Stimulated activated naive CD4-positive, alpha-beta T cell treated with Interleukin-2 at 50 U/mL for 16 hours (primary cell): ENCODE results near the gene SRGN.

Source experiments
- DNase-seq: peaks from one replicate; lab custom pipeline; 2025; lab: John Stamatoyannopoulos, UW

SRGN gene

DNA sequence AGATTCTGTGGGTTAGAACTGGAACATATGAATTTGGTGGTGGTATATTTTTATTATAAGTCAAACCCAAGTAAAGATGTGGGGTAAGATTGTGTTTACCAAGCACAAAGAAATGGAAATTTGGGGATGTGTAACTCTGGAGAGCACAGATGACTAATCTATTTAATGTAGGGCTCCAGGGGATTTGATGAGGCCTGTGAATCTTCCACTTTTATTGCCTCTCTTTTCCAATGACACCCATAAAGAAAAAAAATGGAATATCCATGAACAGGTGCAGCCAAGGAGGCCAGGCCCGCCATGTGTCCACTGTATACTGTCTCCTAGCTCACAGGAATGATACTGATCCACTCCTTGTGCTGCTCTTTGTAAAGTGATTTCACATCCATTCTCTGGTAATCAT lies 2.8 kb downstream of the SRGN start:
- no peak for DNase-seq

- DNase-seq = no peak
These were observed 3.3 kb downstream of the SRGN start for GRCh38 chr10:69091143-69091651.

DNA sequence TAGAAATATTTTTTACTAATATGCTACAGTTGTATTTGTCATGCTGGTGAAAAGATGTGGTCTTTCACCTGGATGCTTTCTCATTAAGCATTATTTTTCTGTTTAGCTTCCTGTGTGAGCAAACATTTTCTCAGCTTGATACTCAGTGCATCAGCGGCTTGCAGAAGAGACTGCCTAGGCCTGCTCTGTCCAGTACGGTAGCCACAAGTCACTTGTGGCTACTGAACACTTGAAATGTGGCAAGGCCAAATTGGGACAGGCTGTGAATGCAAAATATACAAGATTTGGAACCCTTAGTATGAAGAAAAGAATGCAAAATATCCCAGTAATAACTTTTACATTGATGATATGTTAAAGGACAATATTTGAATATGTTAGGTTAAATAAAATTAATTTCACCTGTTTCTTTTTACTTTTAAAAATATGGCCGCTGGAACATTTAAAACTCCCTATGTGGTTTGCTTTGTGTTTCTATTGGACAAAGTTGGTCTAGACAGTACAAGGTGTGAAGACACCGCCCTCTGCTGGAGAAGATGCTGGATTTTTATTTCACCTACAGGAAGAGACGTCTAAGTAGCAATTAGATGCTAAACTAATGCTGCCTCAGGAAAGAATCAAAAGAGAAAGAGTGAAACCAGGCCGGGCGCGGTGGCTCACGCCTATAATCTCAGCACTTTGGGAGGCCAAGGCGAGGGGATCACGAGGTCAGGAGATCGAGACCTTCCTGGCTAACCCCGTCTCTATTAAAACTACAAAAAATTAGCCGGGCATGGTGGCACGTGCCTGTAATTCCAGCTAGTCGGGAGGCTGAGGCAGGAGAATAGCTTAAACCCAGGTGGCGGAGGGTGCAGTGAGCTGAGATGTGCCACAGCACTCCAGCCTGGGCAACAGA lies 5.3 kb downstream of the SRGN start:
- peak; percentile 69 for DNase-seq

DNA sequence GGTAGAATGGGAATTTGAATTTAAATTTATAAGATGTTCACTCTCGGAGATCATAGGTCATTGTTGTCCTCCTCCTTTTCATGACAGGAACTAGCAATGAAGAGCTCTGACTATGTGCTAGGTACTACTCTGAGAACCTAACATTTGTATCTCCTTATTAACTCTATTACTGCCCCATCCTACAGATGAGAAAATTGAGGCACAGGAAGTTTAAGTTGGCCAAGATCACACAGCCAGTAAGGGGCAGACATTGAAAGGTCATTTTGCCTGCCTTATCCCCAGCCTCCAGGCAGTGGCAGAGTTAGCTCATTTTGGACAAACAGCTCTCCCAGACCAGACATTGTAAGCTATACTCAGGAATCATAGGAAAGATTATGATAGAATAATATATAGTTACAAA lies 6.0 kb downstream of the SRGN start:
- no peak for DNase-seq

DNA sequence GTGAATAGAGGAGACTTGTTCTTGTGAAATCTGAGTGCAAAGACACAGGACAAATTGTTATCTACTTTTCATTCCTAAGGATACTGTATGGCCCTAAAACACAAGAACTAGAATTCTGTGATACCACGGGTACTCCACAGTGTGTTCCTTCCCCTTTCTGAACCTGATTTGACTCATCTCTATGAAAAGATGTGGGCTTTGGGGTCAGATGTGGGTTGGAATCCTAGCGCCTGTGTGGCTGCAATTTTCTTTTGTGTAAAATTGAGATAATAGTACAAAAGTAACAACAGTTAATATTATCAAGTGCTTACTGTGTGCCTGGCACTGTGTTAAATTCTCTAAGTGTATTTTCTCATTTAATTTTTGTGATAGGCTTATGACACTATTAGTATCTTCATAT lies 8.1 kb downstream of the SRGN start:
- DNase-seq = no peak

DNA sequence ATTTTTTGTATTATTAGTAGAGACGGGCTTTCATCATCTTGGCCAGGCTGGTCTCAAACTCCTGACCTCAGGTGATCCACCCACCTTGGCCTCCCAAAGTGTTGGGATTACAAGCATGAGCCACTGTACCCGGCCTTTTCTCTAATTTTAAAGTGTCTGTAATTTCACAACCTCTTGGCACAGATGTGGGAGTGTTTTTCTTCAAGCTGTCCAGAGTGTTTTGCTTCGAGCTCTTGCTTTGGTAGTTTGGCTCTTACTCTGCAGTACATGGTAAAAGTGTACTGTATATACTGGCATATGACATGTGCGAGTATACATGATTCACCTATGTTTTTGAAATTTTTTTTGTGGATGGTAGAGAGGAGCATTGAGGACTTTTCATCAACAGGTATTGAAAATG lies 9.8 kb downstream of the SRGN start:
- no peak for DNase-seq

GRCh38 chr10:69100136-69100872 lies 12.4 kb downstream of the SRGN start:
- DNase-seq = no peak

DNA sequence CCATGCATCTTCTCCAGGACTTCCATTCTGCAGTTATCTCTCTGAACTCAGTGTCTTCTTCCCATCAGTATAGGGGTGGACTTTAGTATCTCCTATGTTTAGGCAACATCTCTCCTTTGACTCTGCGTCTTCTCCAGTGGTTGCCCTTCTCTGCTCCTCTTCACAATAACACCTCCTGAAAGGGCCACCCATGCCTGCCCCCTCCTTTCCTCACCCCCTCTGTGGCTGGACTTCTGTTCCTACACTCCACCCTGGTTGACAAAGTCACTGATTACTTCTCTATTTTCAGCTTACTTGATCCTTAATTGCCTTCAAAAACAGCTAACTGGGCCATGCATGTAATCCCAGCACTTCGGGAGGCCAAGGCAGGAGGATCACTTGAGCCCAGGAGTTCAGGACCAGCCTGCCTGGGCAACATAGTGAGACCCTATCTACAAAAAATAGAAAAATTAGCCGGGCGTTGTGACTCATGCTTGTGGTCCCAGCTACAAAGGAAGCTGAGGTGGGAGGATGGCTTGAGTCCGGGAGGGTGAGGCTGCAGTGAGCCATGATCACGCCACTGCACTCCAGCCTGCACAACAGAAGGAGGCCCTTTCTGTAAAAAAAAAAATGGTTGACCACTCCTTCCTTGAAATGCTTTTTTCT lies 13.7 kb downstream of the SRGN start:
- no peak for DNase-seq

- DNase-seq = no peak
These were observed 14.5 kb downstream of the SRGN start for GRCh38 chr10:69102440-69102839.

GRCh38 chr10:69103784-69104183 lies 15.9 kb downstream of the SRGN start:
- no peak for DNase-seq

DNA sequence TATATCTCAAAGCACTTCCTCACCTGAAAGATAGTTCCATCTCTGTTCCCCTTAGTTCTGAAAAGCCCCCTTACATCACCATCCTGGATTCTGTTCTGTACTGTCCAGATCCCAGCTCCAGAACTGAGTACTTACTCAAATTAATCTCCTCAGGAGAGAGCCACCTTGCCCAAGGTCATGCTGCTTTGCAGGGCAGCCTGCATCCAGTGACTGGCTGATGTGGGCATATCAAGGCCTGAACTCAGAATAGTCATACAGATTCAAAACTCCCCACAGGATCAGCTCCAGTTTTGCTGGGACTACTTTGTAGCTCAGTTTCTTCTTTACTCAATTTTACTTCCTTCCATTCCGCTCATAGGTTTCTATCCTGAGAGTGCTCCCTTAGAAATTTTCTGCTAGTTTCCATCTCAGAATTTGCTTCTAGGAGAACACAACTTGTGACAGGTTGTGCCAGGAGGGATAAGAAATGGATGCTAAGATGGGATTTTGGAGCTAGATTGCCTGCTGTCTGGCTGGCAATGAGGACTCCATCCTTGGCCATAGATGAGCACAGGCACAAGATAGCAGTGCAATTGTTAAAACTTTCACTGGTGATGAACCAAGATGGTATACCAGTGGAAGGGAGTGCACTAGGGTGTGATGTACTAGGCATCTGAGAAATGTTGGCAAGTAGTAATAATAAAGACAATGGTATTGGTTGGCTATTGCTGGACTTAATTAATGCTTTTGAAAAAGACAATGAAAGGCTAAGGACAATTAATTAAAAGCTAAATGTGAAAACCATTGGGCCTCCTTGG lies 17.3 kb downstream of the SRGN start:
- DNase-seq = no peak

- no peak for DNase-seq
These were observed 19.2 kb downstream of the SRGN start for GRCh38 chr10:69107176-69107490.

DNA sequence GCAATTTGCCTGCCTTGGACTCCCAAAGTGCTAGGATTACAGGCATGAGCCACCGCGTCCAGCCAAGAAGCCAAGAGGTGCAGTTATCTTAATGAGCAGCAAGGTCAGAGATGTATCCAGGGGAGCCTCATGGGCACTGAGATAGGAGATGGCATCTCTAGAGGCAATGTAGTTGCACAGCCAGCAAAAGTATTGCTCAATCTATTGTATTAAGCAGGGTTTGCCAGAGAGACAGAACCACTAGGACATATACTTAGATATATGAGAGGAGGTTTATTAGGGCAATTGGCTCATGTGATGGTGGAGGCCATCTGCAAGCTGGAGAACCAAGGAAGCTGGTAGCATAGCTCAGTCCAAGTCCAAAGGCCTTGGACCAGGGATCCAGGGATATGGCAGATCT lies 19.8 kb downstream of the SRGN start:
- no peak for DNase-seq

GRCh38 chr10:69119896-69120295 lies 32.0 kb downstream of the SRGN start:
- DNase-seq = no peak

DNA sequence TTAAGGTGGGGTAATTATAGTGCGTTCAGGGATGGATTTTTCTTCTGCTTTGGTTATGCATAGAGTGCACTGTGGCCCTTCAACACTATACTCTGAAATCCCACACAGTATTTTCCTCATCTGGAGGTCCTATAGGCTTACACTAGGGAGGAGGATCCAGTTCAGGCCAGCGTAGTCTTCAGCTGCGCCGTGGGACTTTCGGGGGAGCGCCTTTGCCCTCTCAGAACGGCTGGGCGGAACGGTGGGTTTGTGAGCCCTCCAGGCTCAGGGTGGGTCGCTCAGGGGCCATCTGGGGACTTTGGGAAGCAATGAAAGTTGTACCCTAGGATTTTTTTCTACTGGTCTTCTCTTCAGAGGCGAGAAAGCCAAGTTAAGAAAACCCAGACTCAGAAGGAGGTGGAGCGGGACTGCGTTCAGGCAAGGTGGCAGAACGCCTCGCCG lies 35.4 kb downstream of the SRGN start:
- DNase-seq = peak; percentile 47

DNA sequence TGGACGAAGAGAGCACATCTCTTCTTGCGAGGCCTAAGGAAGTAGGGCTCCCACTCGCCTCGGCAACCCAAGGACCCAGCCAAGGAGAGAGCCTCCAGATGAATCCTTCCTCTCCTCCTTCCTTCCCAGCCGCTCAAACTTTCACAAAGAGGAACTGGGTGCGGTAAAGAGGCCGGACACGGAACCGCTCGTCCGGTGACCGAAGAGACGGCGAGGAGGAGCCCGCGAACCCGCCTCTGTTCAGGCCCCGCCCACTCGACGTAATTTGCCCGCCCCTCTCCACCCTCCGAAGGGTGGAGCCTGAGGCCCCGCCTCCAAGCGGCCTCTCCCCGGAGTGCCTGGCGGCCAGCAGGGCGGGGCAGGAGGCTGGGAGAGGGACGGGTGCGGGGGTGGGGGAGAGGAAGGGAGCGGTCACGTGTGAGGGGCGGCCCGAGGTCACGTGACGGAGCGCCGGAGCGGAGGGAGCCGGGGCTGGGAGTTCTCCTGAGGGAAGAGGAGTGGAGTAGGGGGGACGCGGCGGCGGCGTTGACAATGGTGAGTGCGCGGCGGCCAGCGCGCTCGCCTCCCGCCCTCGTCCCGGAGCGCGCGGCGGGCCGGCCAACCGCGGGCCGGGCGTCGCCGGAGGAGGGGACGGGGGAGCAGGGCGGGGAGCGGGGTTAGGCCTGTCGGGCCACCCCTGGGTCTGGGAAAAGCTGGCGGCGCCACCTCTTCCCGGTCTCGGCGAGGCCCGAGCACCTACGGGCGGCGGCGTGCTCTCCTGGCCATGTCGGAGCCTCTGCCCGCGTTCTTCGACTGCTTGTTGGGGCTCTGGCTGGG lies 36.1 kb downstream of the SRGN start, which contains the start of gene VPS26A:
TSS of gene VPS26A (plus strand) at position 432 of the 816 bp plus-strand sequence. CDS start at position 532, 100 bp downstream.
- DNase-seq = peak; percentile 98

DNA sequence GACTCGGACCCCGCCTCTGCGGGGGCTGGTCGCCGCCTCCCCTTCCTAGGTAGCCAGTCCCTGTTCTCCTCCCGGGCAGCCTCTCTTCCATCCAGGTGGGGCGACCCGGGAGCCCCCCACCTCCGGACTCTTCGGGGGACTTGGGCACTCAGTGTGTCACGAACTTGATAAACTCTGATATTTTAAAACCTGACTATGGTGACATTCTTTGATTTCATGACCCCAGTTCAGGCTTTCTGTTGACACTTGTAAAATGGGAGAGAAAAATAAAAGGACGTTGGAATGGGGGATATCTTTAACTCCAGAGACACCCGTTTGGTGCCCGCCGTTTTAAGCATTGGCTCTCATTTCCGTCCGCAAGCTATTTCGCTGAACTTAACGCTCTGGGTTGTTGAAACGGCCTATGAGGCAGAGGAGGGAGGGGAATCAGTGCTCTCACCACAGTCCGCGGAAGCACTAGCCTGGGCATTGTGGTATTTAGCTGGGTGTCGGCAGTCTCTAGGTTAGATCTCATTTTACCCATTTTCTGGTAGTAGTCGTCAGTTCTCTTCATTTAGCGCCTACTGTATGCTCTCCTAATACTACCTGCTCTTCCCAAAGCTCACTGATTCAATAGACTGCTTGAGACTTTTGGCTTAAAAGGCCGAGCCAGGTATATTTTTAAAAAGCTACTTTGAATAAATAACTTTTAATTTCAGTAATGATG lies 36.8 kb downstream of the SRGN start:
- DNase-seq = peak; percentile 42

DNA sequence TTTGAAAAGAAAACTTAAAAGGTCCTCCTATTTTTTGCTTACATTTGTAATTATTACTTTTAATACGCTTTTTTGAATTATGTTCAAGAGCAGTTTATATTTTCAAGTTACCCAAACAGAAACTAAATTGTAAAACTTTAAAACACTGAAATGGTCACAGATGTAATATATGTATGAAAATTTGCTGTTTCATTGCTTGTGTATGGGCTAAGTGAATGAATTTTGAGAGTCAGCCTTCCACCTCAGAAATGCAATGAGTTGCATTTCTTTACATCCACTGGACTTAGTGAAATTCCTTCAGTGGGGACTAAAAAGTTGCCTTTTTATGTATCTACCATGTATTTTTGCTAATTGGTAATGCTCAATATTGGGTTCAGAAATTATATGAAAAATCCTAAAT lies 37.7 kb downstream of the SRGN start:
- DNase-seq = no peak

- no peak for DNase-seq
These were observed 42.3 kb downstream of the SRGN start for GRCh38 chr10:69130251-69130650.

- no peak for DNase-seq
These were observed 52.1 kb downstream of the SRGN start for GRCh38 chr10:69139961-69140360.
